CD4-positive, alpha-beta T cell treated with Interleukin-21 for 1 hour (primary cell): ENCODE measurements around the gene ZC3H8.
"Not testable (repeated sequence)": the region's sequence is repeated elsewhere in the genome, so short reads cannot be mapped to it uniquely, and the experiment has no call there.

Source experiments
- DNase-seq: peaks from one replicate; pipeline ENCODE4 v3.0.0-alpha.2; 2020

Gene ZC3H8

DNA sequence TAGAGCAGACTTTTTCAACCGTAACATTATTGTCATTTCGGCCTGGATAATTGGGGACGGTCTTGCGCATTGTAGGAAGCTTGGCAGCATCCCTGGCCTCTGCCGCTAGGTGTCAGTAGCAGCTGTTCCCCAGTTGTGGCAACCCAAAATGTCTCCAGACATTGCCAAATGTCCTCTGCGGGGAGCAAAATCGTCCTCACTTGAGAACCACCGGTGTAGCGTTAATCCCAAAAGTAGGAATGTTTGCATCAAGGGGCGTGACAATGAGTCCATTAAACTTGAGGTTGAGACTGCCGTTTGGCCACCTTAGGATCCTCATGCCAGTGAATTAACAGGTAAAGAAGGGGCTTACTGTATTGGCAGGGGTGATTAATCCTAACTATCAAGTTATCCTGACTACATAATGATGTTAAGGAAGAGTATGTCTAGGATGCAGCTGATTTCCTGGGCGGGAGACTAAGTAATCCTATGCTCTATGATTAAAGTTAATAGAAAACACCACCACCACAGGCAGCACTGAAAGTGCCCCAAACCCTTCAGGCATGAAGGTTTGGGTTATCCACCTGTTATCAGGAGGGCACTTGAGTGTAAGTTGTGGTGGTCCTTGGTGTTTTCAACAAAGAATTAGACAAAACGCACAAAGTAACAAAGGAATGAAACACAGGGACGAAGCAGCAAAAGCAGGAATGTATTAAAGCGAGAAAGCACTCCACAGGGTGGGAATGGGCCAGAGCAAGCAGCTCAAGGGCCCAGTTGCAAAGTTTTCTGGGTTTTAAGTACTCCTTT is 4.9 kb upstream of the ZC3H8 start:
- DNase-seq: peak; percentile 86

DNA sequence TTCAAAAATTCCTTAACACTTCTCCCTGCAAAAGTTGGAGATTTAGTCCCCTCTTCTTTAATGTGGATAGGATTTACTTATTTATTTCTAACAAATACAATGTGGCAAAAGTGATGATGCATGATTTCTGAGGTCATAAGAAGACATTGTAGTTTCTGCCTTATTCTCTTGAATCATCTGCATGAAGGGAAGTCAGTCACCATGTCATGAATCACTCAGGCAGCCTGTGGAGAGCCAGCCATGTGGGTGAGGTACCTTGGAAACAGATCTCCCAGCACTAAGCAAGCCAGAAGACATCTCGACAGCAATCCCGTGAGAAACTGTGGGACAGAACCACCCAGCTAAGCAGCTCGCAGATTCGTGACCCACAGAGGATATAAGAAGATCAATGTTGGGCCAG is 2.7 kb upstream of the ZC3H8 start:
- no peak for DNase-seq

- no peak for DNase-seq
Measured at GRCh38 chr2:112256654-112257053, 1.8 kb upstream of the ZC3H8 start.

- DNase-seq: no peak
Measured at GRCh38 chr2:112255875-112256274, 1.0 kb upstream of the ZC3H8 start.

GRCh38 chr2:112253261-112253815 is 1.5 kb downstream of the ZC3H8 start:
- DNase-seq: no peak

DNA sequence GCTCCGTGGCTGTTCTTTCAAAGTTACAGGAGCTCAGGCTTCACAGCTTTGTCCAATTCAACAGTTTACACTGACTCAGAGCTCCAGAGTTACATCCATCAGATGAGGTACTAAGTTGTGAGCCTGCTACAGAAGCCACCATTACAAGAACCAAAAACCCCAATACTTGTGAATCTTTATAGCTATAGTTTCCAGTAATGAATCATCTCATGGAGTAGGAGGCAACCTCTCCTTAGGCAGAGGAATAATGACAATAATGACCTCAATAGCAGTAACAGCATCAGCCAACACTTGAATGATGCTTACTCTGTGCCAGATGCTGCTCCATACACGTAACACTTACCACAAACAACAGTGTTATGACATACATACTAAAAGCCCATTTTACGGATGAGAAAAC is 3.6 kb downstream of the ZC3H8 start:
- no peak for DNase-seq

DNA sequence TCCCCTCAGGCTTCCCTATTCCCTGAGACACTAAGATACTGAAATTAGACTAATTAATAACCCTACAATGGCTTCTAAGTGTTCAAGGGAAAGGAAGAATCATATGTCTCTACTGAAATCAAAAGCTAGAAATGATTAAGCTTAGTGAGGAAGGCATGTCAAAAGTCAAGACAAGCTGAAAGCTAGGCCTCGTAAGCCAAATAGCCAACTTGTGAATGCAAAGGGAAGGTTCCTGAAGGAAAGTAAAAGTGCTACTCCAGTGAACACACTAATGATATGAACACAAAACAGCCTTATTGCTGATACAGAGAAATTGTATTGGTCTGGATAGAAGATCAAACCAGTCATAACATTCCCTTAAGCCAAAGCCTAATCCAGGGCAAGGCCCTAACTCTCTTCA is 10.0 kb downstream of the ZC3H8 start:
- no peak for DNase-seq

GRCh38 chr2:112243233-112243632 is 11.6 kb downstream of the ZC3H8 start:
- no peak for DNase-seq

- no peak for DNase-seq
Measured at GRCh38 chr2:112242384-112242783, 12.5 kb downstream of the ZC3H8 start.

DNA sequence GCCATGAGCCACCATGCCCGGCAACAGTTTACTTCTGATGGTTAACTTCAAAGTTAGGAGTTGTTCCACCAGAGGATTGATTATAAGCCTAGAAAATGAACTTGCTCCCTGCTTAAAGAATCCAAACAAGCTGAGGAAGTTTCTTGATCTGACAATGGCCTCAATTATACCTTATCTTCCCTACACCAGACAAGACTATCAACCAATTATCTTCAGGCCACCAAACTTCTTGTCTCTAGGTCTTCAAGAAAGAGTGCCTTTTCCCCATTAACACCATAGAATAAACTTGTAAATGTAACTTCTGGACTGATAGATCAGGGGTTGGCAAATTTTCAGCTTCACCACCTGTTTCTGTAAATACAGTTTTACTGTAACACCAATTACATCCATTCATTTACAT is 15.0 kb downstream of the ZC3H8 start:
- DNase-seq: no peak

GRCh38 chr2:112230371-112230770 is 24.5 kb downstream of the ZC3H8 start:
- DNase-seq: no peak

- no peak for DNase-seq
Measured at GRCh38 chr2:112229348-112229747, 25.5 kb downstream of the ZC3H8 start.

DNA sequence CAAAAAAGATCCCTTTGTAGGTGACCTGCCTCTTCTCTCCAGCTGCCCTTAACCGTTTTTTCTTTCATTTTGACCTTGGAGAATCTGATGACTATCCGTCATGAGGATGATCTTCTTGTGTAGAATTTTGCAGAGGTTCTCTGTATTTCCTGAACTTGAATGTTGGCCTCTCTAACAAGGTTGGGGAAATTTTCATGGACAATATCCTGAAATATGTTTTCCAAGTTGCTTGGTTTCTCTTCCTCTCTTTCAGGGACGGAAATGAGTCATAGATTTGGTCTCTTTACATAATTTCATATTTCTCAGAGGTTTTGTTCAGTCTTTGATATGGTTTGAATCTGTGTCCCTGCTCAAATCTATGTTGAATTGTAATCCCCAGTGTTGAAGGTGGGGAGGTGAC is 34.0 kb downstream of the ZC3H8 start:
- DNase-seq: no peak

DNA sequence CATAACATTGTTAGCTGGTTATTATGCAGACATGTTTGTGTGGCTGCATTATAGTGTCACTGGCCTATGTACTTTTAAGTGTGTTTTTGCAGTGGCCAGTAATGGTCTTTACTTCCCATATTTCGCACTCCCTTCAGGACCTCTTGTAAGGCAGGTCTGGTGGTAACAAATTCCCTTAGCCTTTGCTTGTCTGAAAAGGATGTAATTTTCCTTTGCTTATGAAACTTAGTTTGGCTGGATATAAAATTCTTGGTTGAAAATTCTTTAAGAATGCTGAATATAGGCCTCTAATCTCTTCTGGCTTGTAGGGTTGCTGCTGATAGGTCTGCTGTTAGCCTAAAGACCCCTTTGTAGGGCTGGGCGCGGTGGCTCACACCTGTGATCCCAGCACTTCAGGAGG is 34.7 kb downstream of the ZC3H8 start:
- DNase-seq: no peak

DNA sequence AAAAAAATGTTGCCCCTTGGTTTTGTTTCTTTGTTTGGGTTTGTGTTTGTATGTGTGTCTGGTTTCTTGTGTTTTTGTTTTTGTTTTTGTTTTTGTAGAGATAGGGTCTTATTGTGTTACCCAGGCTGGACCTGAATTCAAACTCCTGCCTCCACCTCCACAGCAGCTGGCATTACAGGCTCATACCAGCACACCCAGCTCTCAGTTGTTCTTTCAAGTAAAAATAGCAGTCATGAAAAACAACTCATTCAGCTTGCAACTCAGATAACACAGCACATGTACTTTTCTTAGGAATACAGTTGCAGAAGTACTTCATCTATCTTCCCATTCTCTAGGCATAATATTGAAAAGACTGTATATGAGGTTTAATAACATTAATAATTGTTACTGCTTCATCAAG is 37.0 kb downstream of the ZC3H8 start:
- DNase-seq: no peak

GRCh38 chr2:112216167-112216566 is 38.7 kb downstream of the ZC3H8 start:
- DNase-seq: no peak

DNA sequence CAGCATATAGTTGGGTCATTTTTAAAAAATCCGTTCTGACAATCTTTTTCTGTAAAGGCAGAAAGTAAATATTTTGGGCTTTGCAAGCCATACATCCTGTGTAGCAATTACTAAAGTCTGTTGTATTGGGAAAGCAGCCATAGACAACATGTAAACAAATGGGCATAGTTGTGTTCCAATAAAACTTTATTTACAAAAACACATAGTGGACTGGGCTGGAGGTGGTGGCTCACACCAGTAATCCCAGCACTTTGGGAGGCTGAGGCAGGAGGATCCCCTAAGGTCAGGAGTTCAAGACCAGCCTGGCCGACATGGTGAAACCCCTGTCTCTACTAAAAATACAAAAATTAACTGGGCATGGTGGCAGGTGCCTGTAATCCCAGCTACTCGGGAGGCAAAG is 46.9 kb downstream of the ZC3H8 start:
- not testable (repeated sequence) for DNase-seq

- no peak for DNase-seq
Measured at GRCh38 chr2:112204411-112204810, 50.4 kb downstream of the ZC3H8 start.

DNA sequence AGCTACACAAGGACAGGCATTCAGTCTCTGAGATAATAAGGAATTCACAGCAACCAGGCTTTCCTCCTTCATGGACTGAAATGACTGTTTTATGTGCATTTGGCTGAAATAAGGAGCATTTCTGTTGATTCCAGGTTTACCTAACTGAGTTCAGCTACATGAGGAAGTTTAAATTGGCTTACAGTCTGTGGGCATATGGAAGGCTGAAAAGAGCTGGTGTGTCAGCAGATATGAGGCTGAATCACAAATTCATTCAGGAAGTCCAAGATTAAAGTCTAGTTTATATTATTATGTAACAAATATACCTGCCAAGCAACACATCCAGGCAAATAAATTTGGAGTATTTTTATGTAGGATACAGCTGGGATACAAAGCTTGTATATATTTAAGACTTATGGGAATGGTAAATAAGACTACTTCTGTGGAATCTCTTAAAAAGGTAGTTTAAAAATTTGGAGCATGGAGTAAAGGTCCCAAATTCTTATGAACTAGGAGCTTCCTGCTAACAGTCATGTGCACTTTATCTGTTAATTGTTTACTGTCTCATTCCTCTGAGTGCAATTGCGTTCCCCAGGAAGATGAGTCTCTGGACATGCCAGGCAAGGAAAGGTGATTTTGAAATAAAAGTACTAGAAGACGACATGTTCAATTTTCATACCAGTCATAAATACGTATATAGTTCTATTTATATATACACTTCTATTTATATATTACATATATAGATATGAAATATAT is 53.0 kb downstream of the ZC3H8 start:
- no peak for DNase-seq

DNA sequence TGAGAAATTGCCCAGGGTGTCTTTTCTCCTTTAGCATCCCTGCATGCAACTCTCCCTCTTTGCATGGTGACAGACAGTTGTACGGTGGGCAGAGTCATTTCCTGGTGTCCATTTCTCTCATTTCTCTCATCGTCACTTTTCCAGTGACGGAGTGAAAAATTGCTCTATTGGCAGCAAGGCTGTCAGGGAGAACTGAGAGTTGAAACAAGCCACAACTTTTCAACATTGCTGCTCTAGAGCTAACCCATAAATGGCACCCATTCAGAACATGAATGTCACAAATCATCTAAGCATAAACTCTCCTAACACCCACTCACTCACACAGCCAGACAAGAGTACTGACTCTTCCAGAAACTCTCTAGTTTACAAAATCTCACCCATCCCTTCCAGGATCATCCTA is 55.7 kb downstream of the ZC3H8 start:
- DNase-seq: no peak

- no peak for DNase-seq
Measured at GRCh38 chr2:112198780-112199179, 56.1 kb downstream of the ZC3H8 start.

GRCh38 chr2:112197868-112198267 is 57.0 kb downstream of the ZC3H8 start:
- DNase-seq: no peak

GRCh38 chr2:112195950-112196349 is 58.9 kb downstream of the ZC3H8 start:
- no peak for DNase-seq

- DNase-seq: no peak
Measured at GRCh38 chr2:112195167-112195766, 59.6 kb downstream of the ZC3H8 start.
